Activated T-helper 1 cell treated with anti-CD3 and anti-CD28 coated beads, Interleukin-12 subunit alpha, Interleukin-12 subunit beta, Interleukin-2, Interleukin-4 antibody, amounts not matched to agents 30 ng/mL and 10 ng/mL and 1 ng/mL, durations not matched to agents 14 hours and 24 hours and 36 hours (primary cell): ENCODE results near the gene EYS. TPM values are rescaled to one million over a fixed set of nuclear protein-coding genes. Genes with fewer than 3 reads are reported as not detected.

Experiments
- DNase-seq: peaks from one replicate; pipeline ENCODE4 v3.0.0; 2021; ENCODE audit warnings: low spot score
- H3K27ac Mint-ChIP-seq: one replicate; pipeline ENCODE4 v1.8.0; 2021; ENCODE audit warnings: mild to moderate bottlenecking, mixed read lengths
- H3K27me3 Mint-ChIP-seq: one replicate; pipeline ENCODE4 v1.8.0; 2022; ENCODE audit warnings: mild to moderate bottlenecking, moderate library complexity, mixed read lengths; ENCODE audit not compliant: insufficient read depth
- H3K36me3 Mint-ChIP-seq: one replicate; pipeline ENCODE4 v1.8.0; 2021; ENCODE audit warnings: low read depth, mixed read lengths
- H3K4me1 Mint-ChIP-seq: one replicate; pipeline ENCODE4 v1.8.0; 2021; ENCODE audit warnings: low read depth, mixed read lengths
- H3K4me3 Mint-ChIP-seq: one replicate; pipeline ENCODE4 v1.8.0; 2021; ENCODE audit warnings: mild to moderate bottlenecking, moderate library complexity, mixed read lengths
- H3K9me3 Mint-ChIP-seq: one replicate; pipeline ENCODE4 v1.8.0; 2021; ENCODE audit warnings: mixed read lengths
- intact Hi-C: fragments of 100-400 bp; cut with micrococcal nuclease; formaldehyde crosslinking; loops from one replicate; pipeline ENCODE4 v1.15.1; 2024
- total RNA-seq: library from RNA; stranded (reverse); gene quantifications from 2 replicates; pipeline ENCODE4 v1.2.3, GENCODE V29; 2022

The EYS gene
- total RNA-seq, 1 donor from 2014 or later, result not detected

GRCh38 chr6:65149841-65150240, 557.2 kb downstream of the EYS start:
- Mint-ChIP-seq H3K4me3 (no peak overlapping the region), H3K4me1 (no peaks in the 10 kb centered on the region)

GRCh38 chr6:65148839-65149238, 558.2 kb downstream of the EYS start:
- Mint-ChIP-seq H3K4me1 (no peaks in the 10 kb centered on the region), H3K4me3 (no peak overlapping the region), H3K27me3 (no peaks in the 10 kb centered on the region), H3K27ac (no peak overlapping the region), H3K9me3 (no peaks in the 10 kb centered on the region), H3K36me3 (no peaks in the 10 kb centered on the region)
- DNase-seq, result no peak
- intact Hi-C loops, result no loop called here

More at GRCh38 chr6:65149841-65150240, 557.2 kb downstream of the EYS start:
- intact Hi-C loops, result no loop called here
- Mint-ChIP-seq H3K27me3 (no peaks in the 10 kb centered on the region), H3K27ac (no peak overlapping the region), H3K9me3 (no peaks in the 10 kb centered on the region), H3K36me3 (no peaks in the 10 kb centered on the region)
- DNase-seq, result no peak

DNA sequence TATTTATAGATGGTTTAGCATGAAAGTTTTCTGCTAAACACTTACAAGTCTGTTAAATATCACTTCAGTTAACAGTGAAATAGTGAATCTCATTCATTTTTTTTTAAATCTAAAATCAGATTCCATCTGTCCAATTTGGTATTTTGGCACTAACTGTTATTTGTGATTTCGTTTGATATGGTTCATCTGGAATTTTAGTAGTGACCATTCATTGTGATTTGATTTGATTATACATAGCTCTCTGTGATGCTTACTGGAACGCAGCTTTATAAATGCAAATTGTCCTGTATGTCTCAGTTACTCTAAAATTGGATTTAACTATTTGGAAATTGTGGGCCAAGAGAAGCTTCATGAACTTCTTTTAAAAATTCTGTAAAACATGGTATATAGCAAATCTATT, 571.5 kb downstream of the EYS start:
- Mint-ChIP-seq H3K4me3 (no peak overlapping the region), H3K9me3 (peaks cover 20% of the 10 kb centered on the region), H3K36me3 (no peaks in the 10 kb centered on the region), H3K27me3 (no peaks in the 10 kb centered on the region), H3K27ac (no peak overlapping the region), H3K4me1 (no peaks in the 10 kb centered on the region)
- intact Hi-C loops, result no loop called here
- DNase-seq, result no peak

GRCh38 chr6:65126667-65127066, 580.4 kb downstream of the EYS start:
- intact Hi-C loops, result no loop called here
- no peak for DNase-seq
- H3K4me1 Mint-ChIP-seq, result no peaks in the 10 kb centered on the region
- H3K9me3 Mint-ChIP-seq, result peaks cover 14% of the 10 kb centered on the region
- no peaks in the 10 kb centered on the region for H3K36me3 Mint-ChIP-seq
- no peaks in the 10 kb centered on the region for H3K27me3 Mint-ChIP-seq
- H3K4me3 Mint-ChIP-seq, result no peak overlapping the region
- H3K27ac Mint-ChIP-seq, result no peak overlapping the region

GRCh38 chr6:65123521-65123920, 583.5 kb downstream of the EYS start:
- intact Hi-C loops, result no loop called here
- Mint-ChIP-seq H3K27me3 (no peaks in the 10 kb centered on the region), H3K4me3 (no peak overlapping the region), H3K9me3 (peaks cover 14% of the 10 kb centered on the region), H3K27ac (no peak overlapping the region), H3K4me1 (no peaks in the 10 kb centered on the region), H3K36me3 (no peaks in the 10 kb centered on the region)
- no peak for DNase-seq

GRCh38 chr6:65117817-65118409, 589.1 kb downstream of the EYS start:
- H3K27me3 Mint-ChIP-seq, result no peaks in the 10 kb centered on the region
- no peaks in the 10 kb centered on the region for H3K36me3 Mint-ChIP-seq
- H3K4me1 Mint-ChIP-seq, result no peaks in the 10 kb centered on the region
- peaks cover 17% of the 10 kb centered on the region for H3K9me3 Mint-ChIP-seq
- intact Hi-C loops, result no loop called here
- no peak overlapping the region for H3K4me3 Mint-ChIP-seq
- DNase-seq, result no peak
- H3K27ac Mint-ChIP-seq, result no peak overlapping the region

- no peak for DNase-seq
- peaks cover 17% of the 10 kb centered on the region for H3K9me3 Mint-ChIP-seq
- H3K4me3 Mint-ChIP-seq, result no peak overlapping the region
- intact Hi-C loops, result no loop called here
- H3K27ac Mint-ChIP-seq, result no peak overlapping the region
- H3K27me3 Mint-ChIP-seq, result no peaks in the 10 kb centered on the region
- H3K4me1 Mint-ChIP-seq, result no peaks in the 10 kb centered on the region
- H3K36me3 Mint-ChIP-seq, result no peaks in the 10 kb centered on the region
Observed at GRCh38 chr6:65116326-65116725, 590.7 kb downstream of the EYS start.

DNA sequence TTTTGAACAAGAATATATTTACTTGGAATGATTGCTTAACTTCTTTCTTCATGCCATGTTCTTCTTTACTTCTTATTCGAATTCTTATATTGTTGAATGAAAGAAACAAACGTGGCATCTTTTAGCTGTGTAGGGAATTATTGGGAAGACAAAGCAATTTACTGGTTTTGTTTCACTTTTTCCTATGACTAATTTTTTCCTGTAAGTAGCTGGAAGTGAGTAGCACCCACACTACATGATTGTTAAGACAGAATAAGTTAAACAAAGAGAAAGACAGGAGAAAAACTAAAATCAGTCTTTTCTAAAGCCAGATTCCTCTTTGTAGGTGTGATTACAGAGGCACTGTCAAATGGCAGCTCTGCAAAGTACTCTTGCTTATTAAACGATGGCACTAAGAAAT, 593.4 kb downstream of the EYS start:
- intact Hi-C loops, result no loop called here

GRCh38 chr6:65112435-65112834, 594.6 kb downstream of the EYS start:
- DNase-seq, result no peak
- Mint-ChIP-seq H3K36me3 (no peaks in the 10 kb centered on the region), H3K4me1 (no peaks in the 10 kb centered on the region), H3K27ac (no peak overlapping the region), H3K27me3 (no peaks in the 10 kb centered on the region), H3K9me3 (peaks cover 8% of the 10 kb centered on the region), H3K4me3 (no peak overlapping the region)
- intact Hi-C loops, result no loop called here

More for the DNA sequence above, 593.4 kb downstream of the EYS start:
- H3K4me3 Mint-ChIP-seq, result no peak overlapping the region
- H3K36me3 Mint-ChIP-seq, result no peaks in the 10 kb centered on the region
- no peak overlapping the region for H3K27ac Mint-ChIP-seq
- no peak for DNase-seq
- H3K9me3 Mint-ChIP-seq, result peaks cover 10% of the 10 kb centered on the region
- H3K27me3 Mint-ChIP-seq, result no peaks in the 10 kb centered on the region
- no peaks in the 10 kb centered on the region for H3K4me1 Mint-ChIP-seq

- Mint-ChIP-seq H3K36me3 (no peaks in the 10 kb centered on the region), H3K9me3 (peaks cover 8% of the 10 kb centered on the region), H3K27me3 (no peaks in the 10 kb centered on the region), H3K4me3 (no peak overlapping the region), H3K4me1 (no peaks in the 10 kb centered on the region), H3K27ac (no peak overlapping the region)
- intact Hi-C loops, result no loop called here
- no peak for DNase-seq
Observed at GRCh38 chr6:65110031-65110430, 597.0 kb downstream of the EYS start.

DNA sequence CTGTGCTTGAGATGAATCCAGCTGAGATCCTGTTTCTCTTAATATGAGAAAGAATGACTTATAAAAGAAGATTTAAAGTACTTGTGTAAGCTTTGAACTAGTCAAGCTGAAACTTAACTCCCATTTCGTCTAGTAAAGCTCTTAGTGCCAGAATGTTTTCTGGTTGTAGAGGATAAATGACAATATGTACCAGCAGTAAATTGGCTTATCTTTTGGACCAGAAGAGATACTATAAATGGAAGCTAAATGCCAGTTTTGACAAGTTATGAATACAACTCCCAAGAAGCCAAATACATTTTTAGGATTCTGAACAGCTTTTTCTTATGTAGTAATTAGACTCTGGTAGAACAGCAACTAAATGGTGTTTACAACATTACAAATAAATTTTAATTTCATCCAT, 608.7 kb downstream of the EYS start:
- DNase-seq, result no peak
- Mint-ChIP-seq H3K4me1 (no peaks in the 10 kb centered on the region), H3K4me3 (no peak overlapping the region), H3K27ac (no peak overlapping the region), H3K9me3 (no peaks in the 10 kb centered on the region), H3K36me3 (no peaks in the 10 kb centered on the region), H3K27me3 (no peaks in the 10 kb centered on the region)
- intact Hi-C loops, result no loop called here

DNA sequence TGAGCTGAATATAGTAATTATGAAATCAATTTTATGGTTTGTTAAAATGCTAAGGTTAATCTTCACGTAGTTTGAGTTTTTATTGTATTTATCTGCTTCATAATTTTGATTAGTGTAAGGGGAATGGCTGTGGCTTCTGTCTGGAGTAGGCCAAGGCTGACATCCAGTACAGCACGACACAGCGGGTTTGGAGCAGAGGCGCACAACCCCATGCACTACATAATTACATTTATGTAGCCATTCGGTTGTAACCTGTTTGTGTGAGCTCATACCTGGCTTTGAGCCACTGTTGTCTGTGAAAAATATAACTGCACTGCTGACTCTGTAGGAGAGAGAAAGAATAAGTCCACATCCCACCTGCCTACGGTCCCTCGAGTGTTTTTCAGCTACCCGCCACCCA, 615.5 kb downstream of the EYS start:
- no peak for DNase-seq
- peaks cover 14% of the 10 kb centered on the region for H3K9me3 Mint-ChIP-seq
- no peak overlapping the region for H3K27ac Mint-ChIP-seq
- no peaks in the 10 kb centered on the region for H3K36me3 Mint-ChIP-seq
- no peaks in the 10 kb centered on the region for H3K27me3 Mint-ChIP-seq
- H3K4me3 Mint-ChIP-seq, result no peak overlapping the region
- no peaks in the 10 kb centered on the region for H3K4me1 Mint-ChIP-seq
- intact Hi-C loops, result no loop called here

- Mint-ChIP-seq H3K27ac (no peak overlapping the region), H3K36me3 (no peaks in the 10 kb centered on the region), H3K9me3 (peaks cover 18% of the 10 kb centered on the region), H3K4me3 (no peak overlapping the region), H3K4me1 (no peaks in the 10 kb centered on the region), H3K27me3 (no peaks in the 10 kb centered on the region)
- intact Hi-C loops, result no loop called here
- no peak for DNase-seq
Observed at GRCh38 chr6:65088575-65088974, 618.5 kb downstream of the EYS start.

GRCh38 chr6:65081756-65082155, 625.3 kb downstream of the EYS start:
- no peaks in the 10 kb centered on the region for H3K36me3 Mint-ChIP-seq
- H3K27ac Mint-ChIP-seq, result no peak overlapping the region
- peaks cover 4% of the 10 kb centered on the region for H3K9me3 Mint-ChIP-seq
- no peaks in the 10 kb centered on the region for H3K4me1 Mint-ChIP-seq
- no peak overlapping the region for H3K4me3 Mint-ChIP-seq
- no peak for DNase-seq
- intact Hi-C loops, result no loop called here
- no peaks in the 10 kb centered on the region for H3K27me3 Mint-ChIP-seq
